NCI-H146 treated with DMSO at 0.1 percent for 48 hours (cell line): ENCODE measurements around the gene CLCF1.

ENCODE experiments used
- DNase-seq: peaks from one replicate; lab custom pipeline; 2025; ENCODE audit not compliant: unreplicated experiment; lab: John Stamatoyannopoulos, UW

CLCF1 gene

DNA sequence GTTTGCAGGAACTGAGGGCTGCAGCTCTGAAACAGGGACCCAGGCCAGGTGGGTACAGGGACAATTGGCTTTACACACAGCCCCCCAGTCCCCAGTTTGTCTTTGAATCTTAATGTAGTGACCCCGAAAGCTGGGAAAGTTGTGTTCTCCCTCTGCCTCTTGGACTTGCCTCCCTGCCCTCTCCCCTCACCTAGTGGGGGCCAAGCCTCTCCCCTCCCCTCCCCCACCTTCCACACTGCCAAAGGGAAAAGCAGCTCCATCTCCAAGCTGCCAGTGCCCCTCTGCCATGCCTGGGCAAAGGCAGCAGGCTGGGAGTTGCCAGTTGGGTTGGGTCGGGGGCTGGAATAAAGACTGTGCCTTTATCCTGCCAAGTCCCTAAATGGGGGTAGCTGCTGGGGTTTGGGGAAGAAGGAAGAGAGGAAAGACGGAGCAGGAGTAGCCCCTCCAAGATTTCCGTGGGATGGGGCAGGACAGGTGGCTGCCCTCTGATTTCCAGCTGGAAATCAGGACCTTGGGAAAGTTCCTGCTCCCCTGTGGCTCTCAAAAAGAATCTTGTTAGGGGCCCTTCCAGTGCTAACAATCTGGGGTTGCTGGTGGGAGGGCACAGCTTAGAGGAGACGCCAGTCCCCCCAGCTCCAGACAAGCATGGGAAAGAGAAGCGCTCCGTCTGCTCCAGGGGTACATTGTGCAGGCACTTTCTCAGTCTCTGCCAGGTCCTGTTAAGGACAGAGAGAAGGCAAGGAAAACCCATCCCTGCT, 2.8 kb upstream of the CLCF1 start:
- no peak for DNase-seq

DNA sequence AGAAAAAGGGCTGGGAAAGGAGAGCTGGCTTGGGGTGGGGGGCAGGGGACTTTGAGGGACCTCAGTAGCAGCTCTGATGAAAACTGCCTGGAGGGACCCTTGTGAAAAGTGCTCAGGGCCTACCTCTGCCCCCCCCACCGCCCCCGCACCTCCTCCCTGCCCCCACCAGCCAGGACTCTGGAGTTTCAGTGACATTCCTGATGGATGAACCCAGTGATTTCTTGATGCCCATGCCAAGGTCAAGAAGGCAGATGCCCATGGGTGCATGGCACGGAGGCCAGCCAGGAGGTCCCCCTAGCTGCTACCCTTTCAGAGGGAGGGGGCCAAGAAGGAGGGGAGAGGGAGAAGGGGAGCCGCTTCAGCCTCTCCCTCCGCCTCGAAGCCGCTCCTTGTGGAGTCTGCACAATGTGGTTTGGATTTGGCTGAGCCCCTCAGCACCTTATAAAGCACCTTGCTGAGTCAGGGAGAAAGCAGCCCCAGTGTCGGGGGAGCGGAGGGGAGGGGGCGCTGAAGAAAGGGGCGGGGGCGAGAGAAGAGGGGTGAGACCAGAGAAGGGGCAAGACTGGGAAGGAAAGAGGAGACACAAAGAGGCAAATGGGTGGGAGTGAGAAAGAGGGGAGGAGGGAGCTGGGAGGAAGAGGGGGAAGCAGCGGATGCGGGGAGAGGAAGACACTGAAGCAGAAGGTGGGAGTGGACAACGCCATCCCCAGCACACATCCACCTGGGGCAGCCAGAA, 2.1 kb upstream of the CLCF1 start:
- DNase-seq, result no peak

GRCh38 chr11:67374571-67375281, 1.3 kb upstream of the CLCF1 start:
- DNase-seq, result no peak

GRCh38 chr11:67373648-67374570, 511 bp upstream of the CLCF1 start:
- peak; percentile 32 for DNase-seq

DNA sequence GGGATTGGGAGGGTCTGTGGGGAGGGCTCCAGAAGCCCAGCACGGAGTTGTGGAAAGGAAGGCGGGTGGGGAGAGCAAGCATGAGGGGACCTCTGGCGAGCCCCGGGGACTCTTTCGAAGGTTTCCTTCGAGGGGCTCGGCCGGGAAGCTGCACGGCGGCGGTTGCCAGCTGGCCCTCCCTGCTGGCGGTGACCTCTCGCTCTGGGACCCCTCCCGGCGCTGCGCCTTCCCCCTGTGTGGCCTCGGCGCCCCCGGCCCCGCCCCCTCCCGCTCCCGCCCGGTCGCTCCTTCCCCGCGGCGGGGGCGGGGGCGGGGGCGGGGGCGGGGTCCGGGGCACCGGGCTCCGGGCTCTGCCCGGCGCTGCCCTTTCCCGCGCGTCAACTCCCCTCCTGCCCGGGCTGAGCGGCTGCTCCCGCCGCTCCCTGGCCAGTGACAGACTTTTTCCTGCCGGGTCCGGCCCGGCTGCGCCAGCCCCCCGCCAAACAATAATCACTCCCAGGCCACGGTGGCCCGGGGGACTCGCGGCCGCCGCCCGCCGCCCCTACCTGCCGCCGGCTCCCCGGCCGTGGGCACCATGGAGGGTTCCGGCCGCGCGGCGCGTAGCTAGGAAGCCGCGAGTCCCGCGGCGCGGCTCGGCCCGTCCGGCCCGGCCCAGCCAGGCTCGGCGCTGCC, 941 bp downstream of the CLCF1 start:
- no peak for DNase-seq

DNA sequence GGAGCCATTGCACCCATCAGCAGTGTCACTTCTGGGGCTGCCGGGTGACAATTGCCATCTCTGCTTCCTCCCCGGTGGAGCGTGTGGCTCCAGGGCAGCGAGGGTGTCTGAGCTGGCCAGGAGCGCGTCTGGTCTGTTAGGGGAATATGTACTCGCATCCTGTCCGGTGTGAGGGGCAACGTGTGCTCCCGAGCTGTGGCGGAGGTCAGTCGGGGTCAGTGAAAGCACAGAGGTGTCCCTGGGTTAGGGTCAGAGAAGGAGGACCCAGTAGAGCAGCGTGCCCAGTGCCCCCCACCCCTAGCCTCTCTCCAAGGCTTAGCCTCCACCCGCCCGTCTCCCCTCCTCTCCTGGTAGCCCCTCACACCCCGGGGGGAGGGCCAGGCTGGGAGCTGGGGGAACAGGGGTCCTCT, 1.5 kb downstream of the CLCF1 start:
- DNase-seq, result no peak

DNA sequence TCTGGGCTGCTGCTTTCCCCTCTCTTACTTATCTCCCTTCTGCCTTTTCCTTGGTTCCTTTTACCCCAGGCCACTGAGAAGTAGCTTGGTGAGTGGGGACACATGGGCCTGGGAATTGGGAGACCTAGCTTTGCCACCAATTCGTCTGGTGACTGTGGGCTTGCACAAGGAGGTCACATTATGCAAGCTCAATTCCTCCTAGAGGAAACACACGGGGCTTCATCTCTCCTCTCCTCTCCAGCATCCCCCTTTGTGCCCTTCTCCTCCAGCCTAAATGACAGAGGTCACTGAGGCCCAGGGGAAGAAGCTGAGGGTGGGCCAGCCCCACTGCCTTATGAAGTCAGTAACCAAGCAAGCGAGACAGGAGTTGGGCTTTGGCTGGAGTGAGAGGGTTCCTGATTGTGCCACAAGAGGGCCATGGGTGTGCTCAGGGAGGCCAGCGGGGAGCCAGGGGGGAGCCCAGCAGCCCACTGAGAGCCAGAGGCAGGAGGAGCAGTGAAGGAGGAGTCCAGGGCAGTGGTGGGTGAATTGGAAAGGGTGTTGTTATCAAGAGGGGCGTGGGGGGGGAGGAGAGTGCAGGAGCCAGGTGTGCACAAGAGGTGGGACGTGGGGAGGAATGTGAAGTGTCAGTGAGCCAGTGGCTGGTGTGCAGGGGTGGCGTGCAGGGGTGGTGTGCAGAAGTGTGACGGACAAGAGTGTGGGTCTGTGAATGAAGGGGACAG, 2.0 kb downstream of the CLCF1 start:
- no peak for DNase-seq

GRCh38 chr11:67370351-67371076, 2.9 kb downstream of the CLCF1 start:
- peak; percentile 13 for DNase-seq

DNA sequence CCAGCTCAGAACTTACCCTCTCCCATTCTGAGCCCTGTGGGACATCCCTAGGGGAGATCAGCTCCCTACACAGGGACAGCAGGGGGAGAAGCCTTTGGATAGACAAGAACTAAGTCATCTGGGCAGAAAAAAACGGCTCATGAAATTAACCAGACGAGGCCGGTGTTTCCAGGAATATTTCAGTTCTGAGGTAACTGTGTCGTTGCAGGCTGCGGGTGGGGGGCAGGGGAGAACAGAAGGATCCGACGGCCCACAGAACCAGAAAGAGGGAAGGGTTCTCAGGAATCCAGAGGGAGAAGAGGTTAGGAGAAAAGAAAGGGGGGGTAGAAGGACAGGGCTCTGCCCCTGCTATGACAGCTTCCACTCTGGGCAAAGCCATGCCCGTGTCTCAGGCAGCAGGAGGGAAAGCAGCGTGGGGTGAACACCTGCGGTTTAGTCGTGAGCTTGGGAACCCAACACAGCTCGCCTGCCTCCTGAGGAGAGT, 3.6 kb downstream of the CLCF1 start:
- no peak for DNase-seq

- no peak for DNase-seq
These were observed 4.1 kb downstream of the CLCF1 start for GRCh38 chr11:67369275-67369674.

- no peak for DNase-seq
These were observed 4.8 kb downstream of the CLCF1 start for GRCh38 chr11:67368621-67369020.

GRCh38 chr11:67367761-67368227, 5.6 kb downstream of the CLCF1 start:
- no peak for DNase-seq

DNA sequence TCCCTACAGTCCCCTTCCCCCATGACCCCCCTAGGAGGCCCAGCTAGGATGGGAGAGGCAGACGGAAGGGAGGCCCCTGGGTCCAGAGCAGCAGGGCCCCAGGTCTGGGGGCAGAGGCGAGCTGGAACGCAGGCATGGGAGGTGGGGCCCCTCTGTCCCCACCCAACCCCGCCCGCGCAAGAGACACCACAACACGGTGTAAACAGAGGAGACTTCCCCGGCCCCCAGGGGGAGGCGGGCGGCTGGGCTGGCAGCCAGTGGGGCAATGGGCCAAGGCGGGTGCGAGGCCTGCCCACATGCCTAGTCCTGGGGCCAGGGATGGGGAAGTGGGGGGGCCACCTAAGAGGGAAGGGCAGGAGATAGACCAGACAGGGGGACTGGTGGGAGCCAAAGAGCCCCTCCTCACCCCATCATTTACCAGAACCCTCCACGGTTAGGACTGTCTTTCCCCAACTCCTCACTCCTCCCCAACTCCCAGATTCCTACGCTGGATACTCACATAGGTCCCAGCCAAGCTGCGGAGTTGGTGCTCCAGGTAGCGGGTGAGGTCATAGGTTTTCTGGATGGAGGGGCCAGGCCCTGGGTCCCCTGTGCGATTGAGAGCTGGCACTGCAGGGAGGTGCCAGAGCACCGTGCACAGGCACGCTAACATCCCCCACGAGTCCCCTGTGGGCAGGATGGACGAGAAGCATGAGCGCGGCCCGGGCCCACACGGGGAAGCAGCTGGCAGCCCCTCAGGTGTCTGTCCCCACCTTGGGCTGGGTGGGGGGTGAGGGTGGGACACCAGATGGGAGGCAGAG, 6.2 kb downstream of the CLCF1 start:
- DNase-seq, result no peak

- DNase-seq, result no peak
These were observed 6.9 kb downstream of the CLCF1 start for GRCh38 chr11:67366546-67366945.

- DNase-seq, result no peak
These were observed 7.5 kb downstream of the CLCF1 start for GRCh38 chr11:67365736-67366444.

- DNase-seq, result no peak
These were observed 8.3 kb downstream of the CLCF1 start for GRCh38 chr11:67364783-67365722.
